DMS153 treated with DMSO at 0.1 percent for 48 hours (cell line): ENCODE data around the gene COMTD1.

Experiments
- DNase-seq: peaks from one replicate; lab custom pipeline; 2025; ENCODE audit not compliant: unreplicated experiment; lab: John Stamatoyannopoulos, UW

COMTD1 gene

GRCh38 chr10:75245354-75246250 lies 9.8 kb upstream of the COMTD1 start:
- no peak for DNase-seq

DNA sequence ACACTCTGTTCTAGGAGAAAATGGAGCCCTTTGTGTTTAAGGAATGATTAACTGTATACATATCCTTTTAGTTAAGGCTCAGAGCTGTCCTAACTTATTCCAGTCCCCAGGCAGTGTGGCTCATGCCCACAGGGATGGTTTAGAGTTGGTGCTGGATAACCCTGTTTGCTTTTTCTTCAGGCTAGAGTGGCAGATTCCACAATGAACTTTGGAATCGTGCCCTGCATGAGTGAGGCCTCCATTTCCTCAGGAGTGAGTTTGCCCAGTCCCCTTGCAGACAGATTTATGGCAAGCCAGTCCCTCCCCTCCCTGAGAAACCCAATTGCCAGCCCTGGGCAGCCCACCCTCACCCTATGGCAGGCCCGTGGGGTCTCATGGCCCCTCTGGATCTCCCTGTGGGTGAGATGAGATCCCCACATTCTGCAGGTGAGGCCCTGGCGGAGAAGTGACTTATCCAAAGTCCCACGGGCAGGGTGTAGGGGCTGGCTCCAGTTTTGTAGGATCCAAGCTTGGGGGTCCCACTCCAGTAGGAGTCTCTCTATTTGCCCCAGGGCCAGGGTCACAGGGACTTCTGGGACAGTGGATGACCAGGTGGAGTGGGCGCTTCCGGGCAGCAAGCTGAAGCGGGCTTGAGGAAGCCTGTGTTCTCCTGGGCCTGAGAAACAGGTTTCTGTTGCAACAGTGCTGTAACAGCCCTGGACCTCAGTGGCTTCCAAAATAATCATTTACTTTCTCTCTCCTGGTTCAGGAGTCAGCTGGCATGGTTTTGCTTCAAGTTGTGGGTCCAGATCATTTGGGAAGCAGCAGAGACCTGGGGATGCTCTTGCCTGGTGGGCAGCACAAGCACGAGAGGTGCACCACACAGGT lies 9.0 kb upstream of the COMTD1 start:
- no peak for DNase-seq

GRCh38 chr10:75243426-75243825 lies 7.7 kb upstream of the COMTD1 start:
- DNase-seq, result no peak

- no peak for DNase-seq
Observed at GRCh38 chr10:75240329-75241076, 4.7 kb upstream of the COMTD1 start.

GRCh38 chr10:75239096-75239790 lies 3.5 kb upstream of the COMTD1 start:
- no peak for DNase-seq

DNA sequence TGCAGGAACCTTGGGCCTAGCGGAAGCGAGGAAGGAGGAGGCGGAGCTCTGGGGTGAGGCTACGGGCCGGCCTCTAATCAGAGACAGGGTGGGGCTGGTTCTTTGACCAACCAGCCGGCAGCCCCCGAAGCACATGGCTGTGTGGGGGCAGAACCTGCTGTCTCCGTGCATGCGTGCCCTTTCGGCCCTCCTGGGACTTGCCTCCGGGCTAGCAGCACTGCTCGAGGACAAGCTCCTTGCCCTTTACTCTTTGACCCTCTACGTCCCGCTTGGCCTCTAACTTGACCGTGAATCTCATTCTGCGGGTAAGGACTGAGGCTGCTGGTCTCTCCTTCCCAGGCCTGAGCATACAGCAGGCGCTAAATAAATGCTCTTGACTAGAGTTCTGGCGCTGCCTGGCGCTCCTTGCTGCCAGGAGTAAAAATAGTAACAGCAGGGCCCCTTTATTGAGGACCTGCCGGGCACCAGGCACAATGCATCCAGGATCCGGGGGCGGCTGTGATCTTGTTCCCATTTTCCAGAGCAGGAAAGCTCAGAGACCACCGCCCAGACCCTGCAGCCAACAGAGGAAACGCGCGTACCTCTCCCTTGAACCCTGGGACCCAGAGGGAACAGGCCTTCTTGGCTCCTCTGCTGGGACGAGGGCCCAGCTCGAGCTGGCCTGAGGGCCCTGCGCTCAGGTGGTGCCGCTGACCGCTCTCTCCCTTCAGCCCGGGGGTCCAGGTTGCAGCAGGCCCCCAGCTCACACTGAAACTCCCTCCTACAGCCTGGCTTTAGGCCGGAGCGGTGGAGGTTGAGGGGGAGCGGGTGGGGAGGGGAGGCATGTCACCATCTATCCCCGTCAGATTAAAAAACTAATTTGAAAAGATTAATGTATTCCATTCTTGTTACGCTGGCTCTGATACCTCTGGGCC lies 2.7 kb upstream of the COMTD1 start:
- no peak for DNase-seq

- no peak for DNase-seq
Observed at GRCh38 chr10:75236178-75236825, 545 bp upstream of the COMTD1 start.

GRCh38 chr10:75234683-75235374 lies 928 bp downstream of the COMTD1 start:
- DNase-seq, result no peak

DNA sequence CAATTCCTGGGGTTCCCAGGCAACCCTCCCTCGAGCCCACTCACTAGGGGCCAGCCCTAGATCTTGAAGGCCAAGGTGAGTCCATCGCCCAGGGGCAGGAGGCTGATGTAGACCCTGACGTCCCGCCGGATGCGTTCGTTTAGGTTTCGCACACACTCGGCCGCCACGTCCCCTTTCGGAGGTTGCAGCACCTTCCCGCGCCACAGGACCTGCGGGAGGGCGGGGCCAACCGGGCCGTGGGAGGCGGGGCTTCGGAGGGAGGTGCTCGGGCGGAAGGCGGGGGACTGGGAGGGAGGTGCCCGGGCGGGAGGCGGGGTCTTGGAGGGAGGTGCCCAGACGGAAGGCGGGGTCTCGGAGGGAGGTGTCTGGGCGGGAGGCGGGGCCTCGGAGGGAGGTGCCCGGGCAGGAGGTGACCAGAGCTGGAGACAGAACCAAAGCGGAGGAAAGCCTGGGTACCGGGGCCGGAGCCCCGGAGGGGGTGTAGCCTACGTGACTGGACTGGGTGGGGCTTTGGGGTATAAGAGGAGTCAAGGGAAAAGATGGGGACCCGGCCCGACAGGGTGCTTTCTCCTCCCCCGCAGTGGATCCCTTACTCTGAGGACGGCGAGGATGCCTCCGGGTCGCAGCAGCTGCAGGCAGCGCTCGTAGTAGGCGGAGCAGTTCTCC lies 1.6 kb downstream of the COMTD1 start:
- DNase-seq, result peak; percentile 80

DNA sequence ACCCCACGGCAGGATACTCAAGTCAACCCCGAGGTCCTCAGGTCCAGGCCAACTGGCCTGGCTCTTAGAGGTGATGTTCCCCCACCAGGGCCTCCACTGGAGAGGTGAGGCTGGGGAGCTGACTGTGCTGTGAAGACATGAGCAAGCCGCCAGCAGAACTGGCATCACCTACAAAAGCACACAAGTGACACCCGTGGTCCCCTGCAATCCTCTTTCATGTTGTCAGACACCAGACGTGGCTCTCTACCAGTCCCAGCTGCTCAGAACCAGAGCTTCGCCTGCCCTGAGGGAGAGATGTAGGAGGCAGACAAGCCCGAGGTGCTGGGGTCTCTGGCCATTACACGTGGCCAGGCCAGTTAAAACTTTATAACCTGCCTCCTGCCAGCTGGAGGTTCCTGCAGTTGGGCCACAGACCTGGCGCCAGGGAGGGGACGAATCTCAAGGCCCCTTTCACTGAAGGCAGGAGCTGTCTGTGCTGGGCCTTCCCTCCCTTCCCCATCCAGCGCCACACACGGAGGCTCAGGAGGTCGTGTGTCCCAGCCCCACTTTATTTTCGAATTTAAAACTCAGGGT lies 2.2 kb downstream of the COMTD1 start:
- no peak for DNase-seq

DNA sequence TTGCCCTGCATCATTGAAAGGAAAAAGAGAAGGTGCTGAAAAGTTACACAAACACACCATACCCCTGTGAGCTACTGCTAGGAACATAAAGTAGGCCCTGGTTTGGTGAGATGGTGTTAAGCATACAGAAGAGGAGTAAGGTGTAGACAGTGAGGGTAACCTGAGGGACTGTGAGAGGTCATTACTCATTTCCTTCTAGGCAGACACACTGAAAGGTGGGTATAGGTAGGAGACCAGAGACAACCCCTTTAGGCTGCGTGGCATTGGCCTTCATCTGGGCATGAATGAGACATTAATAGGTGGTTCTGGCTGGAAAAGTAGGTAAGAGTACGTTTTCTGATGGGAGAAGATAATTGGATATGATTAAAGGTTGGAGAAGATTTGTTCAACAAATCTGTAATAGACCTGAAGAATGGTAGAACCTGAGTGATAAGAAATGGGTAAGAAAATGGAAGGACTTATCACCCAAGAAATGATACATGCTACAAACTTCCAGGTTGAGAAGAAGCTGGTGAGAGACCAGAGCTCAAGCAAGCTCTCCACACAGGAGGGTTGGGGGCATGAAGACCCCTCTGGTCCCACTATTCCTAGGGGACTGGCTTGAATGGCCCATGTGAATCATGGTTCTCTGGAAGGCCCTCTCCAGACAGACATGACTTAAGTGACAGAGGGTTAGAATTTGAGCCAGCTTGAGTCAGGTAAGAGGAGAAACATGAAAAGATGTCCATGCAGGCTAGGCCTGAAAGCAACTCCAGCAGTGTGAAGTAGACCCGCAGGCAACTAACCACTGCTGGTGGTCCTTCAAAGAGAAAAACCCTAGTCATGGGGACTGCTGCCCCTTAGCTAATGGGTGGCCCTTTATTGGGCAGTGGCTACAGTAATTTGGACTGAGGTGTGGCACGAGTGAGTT lies 3.8 kb downstream of the COMTD1 start:
- no peak for DNase-seq

DNA sequence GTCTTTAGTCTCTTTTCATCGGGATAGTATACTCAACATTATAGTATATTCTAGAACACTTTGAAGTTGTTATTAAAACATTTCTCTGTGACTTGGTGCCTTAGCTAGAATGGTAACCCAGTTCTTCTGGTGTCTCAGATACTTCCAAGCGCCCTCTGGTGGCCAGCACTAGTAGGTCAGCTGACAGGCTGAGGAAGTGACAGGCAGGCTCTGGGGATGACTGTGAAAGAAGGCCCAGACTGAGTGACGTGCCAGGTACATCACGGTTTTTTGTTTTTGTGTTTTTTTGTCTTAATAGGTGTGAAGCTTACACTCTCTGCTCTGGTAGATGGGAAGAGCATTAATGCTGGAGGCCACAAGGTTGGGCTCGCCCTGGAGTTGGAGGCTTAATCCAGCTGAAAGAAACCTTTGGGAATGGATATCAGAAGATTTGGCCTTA lies 5.1 kb downstream of the COMTD1 start:
- DNase-seq, result peak; percentile 79

DNA sequence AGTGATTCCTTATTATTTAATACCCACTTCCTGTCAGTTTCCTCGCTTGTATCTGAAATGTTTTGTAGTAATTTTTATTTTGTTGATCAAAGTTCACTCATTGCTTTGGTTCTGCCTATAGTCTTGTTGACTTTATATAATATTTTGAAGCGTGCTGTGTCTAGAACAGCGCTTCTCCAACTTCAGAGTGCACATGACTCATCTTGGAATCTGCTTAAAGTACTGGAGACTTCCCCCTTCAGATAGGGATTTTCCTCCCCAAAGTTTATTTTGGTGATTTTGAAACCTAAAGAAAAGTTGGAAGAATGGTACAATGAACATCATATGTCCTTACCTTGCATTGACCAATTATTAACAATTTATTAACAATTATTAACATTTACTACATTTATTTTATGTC lies 5.8 kb downstream of the COMTD1 start:
- no peak for DNase-seq

GRCh38 chr10:75228834-75229233 lies 6.9 kb downstream of the COMTD1 start:
- DNase-seq, result no peak

DNA sequence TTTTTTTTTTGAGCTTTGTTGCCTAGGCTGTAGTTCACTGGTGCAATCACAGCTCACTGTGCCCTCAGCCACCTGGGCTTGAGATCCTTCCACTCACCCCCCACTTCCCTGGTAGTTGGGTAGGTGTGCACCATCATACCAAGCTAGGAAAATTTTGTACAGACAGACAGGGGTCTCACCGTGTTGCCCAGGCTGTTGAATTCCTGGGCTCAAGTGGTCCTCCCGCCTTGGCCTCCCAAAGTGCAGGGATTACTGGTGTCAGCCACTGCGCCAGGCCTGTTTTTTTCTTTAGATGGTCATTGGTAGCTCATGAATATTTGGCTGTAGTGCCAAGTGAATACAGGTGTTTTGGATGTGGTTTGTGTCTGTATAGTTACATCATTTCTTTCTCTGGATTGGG lies 7.5 kb downstream of the COMTD1 start:
- no peak for DNase-seq

GRCh38 chr10:75226656-75227055 lies 9.1 kb downstream of the COMTD1 start:
- no peak for DNase-seq

GRCh38 chr10:75226095-75226494 lies 9.7 kb downstream of the COMTD1 start:
- DNase-seq, result no peak
